Stomach (tissue), 4 donors: Measurements from ENCODE around the gene CORO7.

Source experiments
- EP300 ChIP-seq: sonication (generic); formaldehyde crosslinking; IDR thresholded peaks from one replicate; pipeline ENCODE4 v1.6.1; 2017; ENCODE audit warnings: antibody characterized with exemption
- POLR2A ChIP-seq, 4 donors: fragments of 450-650 bp; IDR thresholded peaks; one replicate each; pipeline ENCODE4 v1.6.1; 2016; ENCODE audit warnings: antibody characterized with exemption in 4 of 4, control low read depth in 2 of 4, mild to moderate bottlenecking in 1 of 4, moderate library complexity in 1 of 4
- POLR2AphosphoS5 ChIP-seq, 3 donors: sonication (generic); formaldehyde crosslinking; IDR thresholded peaks; one replicate each; pipeline ENCODE4 v1.6.1; 2016; ENCODE audit warnings: antibody characterized with exemption in 3 of 3
- TF ChIP-seq, protein P1 (sequence below), 7 experiments: fragments of 450-650 bp in 4 of 7; fragments of 200-600 bp in 3 of 7; sonication (generic) in 3 of 7; IDR thresholded peaks; one replicate each; pipeline ENCODE4 v1.5.1; 2016 to 2019; ENCODE audit warnings: antibody characterized with exemption in 7 of 7, control low read depth in 2 of 7, mild to moderate bottlenecking in 1 of 7

DNA sequence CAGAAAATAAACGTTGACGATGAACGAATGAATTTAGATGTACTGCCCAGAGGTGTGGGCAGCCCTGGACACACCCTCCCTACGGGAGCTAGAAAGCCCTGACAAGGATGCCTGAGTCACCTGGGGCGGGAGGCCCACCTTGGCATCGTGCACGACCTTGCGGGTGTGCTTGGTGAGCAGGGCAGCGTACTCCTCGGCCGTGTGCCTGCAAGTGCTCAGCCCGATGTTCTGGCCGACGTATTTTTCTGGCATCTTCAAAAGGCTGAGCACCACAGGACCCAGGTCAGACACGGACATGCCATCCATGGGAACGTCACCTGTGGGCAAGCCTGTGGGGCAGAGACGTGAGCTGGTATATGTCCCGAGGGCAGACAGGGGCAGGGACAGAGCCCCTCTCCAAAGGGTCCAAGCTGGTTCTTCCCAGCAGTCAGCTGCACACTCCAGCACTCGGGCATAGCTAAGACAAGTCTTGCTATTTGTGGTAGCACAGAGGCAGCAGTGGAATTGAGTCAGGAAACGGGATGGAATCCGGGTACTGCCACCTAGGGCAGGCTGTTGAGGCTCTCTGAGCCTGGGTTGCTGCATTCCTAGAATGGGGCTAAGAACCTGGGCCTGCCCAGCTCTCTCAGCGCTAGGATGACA, 47.2 kb upstream of the CORO7 start:
- no peak for TF ChIP-seq EP300
- TF ChIP-seq, protein P1, sequence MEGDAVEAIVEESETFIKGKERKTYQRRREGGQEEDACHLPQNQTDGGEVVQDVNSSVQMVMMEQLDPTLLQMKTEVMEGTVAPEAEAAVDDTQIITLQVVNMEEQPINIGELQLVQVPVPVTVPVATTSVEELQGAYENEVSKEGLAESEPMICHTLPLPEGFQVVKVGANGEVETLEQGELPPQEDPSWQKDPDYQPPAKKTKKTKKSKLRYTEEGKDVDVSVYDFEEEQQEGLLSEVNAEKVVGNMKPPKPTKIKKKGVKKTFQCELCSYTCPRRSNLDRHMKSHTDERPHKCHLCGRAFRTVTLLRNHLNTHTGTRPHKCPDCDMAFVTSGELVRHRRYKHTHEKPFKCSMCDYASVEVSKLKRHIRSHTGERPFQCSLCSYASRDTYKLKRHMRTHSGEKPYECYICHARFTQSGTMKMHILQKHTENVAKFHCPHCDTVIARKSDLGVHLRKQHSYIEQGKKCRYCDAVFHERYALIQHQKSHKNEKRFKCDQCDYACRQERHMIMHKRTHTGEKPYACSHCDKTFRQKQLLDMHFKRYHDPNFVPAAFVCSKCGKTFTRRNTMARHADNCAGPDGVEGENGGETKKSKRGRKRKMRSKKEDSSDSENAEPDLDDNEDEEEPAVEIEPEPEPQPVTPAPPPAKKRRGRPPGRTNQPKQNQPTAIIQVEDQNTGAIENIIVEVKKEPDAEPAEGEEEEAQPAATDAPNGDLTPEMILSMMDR (IDR thresholded peaks at IDR 0.05): no peak
- TF ChIP-seq POLR2AphosphoS5 (IDR thresholded peaks at IDR 0.05): no peak
- TF ChIP-seq POLR2A (IDR thresholded peaks at IDR 0.05): no peak
